ENCODE measurements around the gene PHC2.

PHC2 gene

DNA sequence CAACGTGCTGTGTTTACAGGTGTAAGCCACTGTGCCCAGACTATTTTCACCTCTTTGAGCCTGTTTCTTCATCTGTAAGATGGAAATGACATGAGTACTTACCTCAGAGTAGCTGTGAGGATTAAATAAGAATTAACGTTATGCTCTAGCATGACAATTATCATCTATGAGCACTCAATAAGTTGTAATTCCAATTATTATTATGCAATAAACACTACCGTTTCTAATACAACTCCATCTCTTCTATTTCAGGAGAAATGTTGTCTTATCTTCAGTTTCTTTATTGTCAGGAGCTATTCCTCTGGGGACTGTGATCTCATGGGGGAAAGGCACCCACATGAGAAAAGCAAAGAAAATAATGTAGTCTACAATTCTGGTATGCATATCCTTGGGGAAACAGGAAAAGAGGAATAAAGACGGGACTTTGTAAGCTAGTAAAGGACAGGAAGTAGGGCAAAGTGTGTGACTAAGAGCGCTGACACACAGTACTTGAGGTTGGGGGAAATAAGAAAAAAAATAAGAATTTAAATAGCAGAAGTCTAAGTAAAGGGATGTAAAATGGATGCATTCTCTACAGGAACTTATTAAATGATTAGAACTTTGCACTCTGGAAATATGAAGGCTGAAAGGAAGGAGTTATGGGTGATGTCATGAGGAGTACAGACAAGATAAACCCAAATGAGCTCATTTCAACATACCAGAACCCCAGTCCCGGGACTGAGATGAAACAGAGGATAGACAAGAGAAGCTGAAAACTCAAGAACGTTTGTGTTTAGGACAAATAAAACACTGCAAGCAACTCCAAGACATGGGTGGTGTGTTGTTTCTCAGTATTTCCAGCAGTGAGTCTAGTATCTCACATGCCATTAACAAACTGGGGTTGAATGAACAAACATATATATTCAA lies 9.8 kb downstream of the PHC2 start:
- no peak for DNase-seq

DNA sequence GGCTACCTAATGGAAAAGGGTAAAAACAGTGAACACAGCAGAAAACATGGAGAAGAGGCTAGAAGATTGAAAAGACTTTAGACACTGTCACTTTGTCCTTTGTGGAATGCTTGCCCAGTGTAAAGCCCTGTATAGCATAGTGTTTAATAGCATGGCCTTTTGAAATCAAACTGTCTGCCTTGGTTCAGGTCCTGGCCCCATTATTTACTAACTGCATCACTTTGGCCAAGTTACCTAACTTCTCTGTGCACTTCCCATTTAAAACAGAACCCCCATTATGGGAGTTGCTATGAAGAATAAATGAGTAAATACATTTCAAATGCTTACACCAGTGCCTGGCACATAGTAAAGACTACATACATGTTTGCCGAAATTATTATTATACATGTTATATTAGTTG lies 12.1 kb downstream of the PHC2 start:
- no peak for DNase-seq

DNA sequence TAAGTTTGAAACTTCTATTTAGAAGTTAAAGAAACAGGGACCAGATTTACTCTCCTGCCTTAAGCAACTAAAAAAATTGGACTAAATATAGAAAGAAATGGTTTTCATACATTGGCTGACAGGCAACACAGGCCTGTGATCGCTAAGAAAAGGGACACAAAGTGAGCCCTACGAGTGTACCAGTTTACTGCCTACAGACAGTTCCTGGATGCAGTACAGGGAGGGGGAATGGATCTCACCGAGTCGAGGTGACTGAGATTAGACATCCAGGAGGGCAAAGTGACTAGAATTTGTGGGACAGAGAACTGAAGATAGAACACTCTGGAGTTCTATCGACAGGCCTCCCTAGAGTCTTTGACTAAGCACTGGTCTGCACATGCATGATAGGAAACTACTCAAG lies 16.0 kb downstream of the PHC2 start:
- no peak for DNase-seq

DNA sequence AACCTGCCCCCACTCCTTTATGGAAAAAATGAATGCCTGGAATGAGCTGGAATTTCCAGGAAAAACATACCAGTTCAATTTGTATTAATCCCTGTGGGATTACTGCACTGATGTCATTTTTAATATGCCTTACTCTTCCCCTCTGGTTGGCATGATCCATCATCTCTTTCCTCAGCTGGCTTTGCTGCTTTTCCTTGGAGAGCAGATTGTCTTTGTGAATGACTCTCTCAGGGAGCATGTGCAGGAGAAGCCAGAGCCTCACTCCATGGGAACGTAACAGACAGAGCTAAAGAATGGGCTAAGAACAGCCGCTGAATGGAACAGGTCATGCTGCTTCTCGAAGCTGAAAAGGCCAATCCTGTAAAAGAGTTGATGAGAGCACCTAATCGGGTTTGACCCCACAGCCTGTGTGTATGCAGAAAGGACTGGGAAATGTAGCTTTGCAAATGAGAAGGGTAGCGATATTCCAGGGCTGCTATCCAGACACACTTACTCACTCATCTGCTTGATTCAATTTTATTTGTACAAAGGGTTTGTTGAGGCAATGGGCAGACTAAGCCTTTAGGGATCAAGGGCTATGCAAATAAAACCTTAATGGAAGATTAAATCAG lies 20.7 kb downstream of the PHC2 start:
- no peak for DNase-seq

DNA sequence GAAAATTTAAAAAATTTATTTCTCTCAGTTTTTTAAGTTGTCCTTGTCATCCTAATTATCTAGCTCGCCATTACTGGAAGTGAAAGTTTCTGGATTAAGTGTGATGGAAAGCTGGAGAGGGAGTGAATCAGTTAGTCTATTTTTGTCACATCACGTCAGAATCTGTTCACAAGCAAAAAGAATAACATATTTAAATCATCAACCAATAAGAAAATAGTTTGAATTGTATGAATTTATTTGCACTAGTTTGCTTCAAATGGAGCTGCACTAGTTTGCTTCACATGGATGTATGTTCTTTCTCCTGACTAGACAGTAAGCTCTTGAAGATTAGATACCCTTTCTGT lies 22.8 kb downstream of the PHC2 start:
- DNase-seq, result no peak

DNA sequence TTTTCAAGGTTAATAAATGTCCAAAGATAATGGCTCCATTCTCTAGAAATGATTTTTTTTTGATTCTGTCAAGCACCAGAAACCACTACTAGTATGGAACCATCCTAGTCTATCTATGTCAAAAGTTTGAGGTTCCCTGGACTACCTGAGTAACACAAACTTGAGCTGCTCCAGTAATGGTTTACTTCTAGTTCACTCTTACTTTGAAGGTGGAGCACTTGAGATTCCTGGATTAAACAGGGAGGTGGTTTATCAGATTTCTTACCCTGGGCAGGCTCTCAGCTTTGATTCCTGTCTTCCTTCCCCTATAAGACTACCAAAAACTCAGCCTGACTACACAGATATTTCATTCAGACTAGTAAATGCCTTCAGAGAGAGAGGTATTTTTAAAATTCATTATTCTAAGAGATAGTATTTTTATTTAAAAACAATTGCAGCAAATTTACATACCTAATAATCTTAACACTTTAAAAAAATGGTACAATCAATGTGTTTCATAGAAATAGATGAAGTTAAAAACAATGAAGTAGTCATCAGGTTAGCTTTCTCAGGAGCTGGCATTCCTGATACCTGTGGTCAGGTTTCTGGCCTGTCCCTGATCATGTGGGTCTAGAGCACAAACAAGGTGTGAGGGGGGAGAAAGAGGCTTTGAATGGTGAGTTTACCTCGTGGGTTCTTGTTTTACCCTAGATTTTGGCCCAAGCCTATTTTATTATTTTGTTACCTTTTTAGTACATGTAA lies 23.4 kb downstream of the PHC2 start:
- DNase-seq, result no peak

DNA sequence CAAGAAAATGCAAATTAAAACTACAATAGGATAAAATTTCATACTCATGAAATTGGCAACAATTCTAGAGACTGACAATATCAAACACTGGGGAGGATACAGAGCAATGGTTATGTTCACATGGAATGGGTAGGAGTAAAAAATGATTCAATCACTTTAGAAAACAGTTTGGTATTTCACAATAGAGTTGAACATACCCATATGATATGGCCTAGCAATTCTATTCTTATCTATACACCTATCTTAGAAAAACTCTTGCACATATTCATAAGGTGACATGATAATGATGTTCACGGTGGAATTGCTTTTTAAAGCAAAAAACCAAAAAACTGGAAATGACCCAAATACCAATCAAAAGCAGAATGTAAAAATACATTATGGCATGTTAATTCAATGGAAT lies 28.7 kb downstream of the PHC2 start:
- no peak for DNase-seq

DNA sequence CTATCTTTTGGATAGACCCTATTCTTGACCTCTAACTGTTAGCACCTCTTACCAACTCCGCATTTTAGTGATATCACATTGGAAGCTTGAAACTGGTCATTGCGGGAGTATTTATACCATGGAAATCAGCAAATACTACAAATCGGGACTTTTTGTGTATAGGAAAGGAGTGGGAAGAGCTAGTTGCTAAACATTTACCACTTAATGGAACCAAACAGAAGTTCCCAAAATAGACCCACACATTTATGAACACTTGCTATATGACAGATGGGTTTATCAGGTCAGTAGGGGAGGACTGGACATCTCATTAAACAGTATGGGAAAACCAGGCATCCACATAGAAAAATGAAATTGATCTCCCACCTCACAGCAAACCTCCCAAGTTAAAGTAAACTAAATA lies 29.4 kb downstream of the PHC2 start:
- DNase-seq, result no peak

DNA sequence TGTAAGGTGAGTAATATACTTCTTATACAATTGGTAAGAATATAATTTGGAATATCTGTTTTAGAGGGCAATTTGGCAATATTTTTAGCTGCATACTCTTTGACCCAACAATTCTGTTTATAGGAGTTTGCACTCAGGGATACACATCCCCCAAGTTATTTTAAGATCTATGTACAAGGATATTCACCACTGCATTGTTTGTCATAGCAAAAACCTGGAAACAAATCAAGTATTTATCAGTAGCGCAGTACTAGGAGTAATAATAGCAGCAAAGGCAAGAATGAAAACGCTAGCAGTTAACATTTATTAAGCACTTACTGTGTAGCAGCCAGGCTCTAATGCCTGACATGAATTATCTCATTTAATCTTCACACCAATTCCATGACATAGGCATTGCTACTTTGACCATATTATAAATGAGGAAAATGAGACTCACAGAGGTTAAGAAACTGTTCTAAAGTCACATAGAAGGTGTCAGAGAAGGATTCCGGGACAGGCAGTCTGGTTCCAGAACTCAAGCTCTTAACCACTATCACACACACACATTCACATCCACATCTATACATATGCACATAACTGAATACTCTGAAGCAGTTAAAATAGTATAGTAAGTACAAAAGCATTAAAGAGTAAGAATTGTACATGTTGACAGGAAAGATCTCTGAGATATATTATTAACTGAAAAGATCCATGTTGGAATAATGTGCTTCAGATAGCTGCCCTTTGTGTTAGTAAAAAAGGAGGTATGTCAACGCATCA lies 30.6 kb downstream of the PHC2 start:
- DNase-seq, result no peak

DNA sequence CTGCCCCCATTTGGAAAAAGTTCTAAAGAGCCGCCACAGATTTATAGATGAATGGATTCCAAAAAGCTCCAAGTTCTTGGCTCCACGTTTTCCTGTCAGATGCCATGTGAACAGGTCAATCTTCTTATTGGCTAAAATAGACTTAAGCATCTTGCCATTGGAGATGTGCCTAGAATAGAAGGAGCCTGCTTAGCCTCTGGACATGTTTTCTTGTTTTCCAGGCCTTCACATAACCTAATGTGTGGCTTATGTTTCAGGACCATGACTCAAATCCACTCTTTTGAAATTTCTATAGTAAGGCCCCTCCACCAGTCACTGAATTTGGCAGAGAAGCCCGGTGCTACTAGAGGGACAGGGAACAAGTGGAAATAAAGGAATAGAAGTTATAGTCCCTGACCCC lies 31.5 kb downstream of the PHC2 start:
- no peak for DNase-seq

DNA sequence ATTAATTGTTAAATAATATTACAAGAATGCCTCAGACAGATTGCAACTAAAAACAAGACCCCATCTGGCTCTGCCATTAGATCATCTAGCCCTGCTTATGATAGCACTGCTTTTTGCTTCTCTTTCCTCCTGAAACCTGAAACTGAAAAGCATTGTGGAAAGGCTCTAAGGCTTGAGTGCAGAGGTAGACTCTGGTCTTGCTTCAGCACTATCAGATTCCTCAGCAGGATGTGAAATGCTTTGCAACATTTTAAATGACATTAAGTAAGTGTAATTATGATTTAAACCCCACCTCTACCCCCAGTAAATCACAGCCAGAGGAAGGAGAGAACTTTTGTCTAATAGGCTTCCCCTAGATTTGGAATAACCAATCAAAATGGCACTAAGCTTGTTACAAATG lies 32.9 kb downstream of the PHC2 start:
- DNase-seq, result no peak

DNA sequence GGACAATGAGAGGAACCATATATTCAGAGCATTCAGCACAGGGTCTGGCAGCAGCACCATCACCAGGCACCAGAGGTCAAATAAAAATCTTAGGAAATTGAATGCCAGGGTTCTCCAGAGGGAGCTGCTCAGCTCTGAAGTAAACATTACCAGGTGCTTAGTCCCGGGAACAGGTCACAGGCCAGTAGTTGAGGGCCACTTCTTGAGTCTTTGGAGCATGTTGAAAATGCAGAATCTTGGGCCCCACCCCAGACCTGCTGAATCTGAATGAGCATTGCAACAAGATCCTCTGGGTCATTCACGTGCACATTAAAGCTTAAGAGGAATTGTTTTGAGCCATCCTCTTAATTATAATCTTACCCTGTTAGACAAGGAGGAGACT lies 33.8 kb downstream of the PHC2 start:
- no peak for DNase-seq

DNA sequence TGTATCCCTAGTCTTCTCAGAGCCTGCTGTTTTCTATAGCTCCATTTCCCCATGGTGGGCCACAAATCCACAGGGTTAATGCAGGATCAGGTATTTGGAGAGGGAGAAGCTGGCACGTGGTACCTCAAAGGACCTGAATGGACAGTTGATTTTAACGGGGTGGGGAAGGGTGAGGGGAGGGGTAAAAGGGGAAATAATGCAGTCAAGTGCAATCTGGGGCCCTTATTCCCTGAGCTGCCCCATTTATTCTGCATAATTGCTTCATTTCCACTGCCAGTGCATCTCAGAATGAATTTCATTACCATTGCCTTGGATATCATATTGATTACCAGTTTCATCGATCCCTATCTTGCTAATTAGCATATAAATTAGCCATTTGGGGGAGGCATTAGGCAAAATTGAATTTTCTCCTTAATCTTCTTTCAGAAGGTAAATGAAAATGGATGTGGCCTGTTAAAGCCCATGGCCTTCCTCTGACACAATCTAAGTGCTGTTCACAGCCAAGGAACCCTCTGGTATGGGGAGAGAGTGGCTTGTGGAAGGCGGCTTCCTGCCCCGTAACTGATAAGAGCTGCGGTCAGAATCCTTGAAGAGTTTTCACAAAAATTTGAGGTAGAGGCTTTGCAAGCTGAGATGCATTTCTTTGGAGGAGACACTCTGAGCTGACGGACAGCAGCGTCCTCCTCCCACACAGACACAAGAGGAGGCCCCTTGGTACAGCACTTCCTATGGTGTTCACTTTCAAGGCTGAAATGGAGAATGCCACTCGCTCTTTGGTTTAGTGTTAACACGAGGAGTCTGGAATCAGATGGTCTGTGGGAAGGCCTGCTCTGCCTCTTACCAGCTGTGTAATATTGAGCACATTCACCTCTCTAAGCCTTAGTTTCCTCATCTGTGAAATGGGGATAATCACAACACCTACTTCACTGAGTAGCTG lies 34.4 kb downstream of the PHC2 start:
- DNase-seq, result no peak

DNA sequence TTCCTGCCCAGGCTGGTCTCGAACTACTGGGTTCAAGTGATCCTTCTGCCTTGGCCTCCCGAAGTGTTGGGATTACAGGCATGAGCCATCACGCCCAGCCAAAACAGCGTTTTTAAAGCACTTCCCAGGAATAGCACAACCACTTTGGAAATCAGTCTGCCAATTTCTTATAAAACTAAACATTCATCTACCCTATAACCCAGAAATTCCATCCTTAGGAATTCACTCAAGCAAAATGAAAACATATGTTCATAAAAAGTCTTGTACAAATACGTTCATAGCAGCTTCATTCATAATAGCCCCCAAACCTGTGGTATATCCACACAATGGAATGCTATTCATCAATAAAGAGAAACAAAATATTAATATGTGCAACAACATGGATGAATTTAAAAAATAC lies 36.1 kb downstream of the PHC2 start:
- no peak for DNase-seq

DNA sequence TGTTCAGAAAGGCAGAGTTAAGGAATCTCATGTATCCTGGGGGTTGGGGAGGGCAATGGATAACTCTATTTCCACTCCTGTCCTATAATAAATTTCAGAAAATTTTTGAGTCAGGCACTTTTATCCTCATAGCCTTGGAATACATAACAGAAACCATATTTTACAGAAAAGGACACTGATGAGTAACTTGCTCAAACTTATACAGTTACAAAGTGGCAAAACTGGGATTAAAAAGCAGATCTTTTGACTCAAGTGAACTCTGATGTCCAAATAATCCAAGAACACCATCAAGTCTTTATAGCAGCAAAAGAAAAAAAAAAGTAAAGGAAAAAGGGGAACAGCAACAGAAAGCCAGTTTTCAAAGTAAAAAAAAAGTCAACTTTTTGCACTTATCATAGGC lies 36.9 kb downstream of the PHC2 start:
- DNase-seq, result no peak

DNA sequence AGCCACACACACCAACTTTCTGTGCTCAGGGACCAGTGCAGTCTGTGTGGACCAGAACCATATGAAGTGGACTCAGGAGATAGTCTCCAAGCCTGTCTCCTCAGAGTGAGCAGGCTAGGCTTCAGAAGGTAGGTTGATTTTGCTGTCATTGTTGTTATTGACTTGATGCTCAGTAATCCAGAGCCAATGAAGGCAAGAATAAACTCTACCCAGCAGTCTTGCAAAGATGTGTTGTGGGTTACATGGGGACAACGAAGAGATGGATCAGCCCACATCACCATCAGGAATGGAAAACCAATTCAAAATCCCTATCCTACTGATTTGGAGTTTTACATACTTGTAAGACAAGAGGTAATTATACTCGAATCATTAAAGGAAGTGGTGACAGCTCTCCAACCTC lies 37.4 kb downstream of the PHC2 start:
- no peak for DNase-seq

DNA sequence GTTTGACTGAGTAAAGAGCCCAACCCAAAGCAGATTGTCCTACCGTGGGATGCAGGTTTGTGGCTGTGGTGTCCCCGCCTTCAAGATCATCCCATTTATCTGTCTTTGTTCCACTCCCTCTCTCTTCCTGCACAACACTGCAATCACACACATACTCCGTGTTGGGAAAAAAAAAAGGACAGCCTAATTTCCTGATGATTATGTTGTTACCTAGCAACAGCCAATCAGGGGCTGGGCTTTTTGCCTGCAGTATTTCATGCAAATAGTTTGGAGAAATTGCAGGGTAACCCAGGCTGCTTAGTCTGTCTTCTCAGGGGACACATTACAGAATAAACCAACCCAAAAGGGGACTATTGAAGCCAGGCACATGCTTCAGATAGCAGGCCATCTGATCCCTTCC lies 38.3 kb downstream of the PHC2 start:
- DNase-seq, result no peak

DNA sequence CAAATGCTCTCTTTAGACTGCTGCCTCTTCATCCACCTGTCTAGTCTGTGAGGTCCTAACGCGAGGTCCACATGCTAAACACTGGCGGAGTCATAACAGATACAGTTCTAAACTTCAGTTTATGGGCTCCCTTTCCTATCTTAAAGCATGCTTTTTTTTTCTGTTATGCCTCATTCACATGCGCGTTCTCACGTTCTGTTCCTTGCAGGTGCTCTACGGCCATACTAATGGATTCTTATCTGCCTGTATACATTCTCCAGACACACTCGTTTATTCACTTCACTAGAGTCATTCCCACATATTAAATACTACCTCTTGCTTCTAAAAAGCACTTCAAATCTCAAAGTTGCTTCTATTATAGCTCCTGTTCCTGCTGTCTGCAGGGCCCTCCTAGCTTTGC lies 38.7 kb downstream of the PHC2 start:
- DNase-seq, result no peak

DNA sequence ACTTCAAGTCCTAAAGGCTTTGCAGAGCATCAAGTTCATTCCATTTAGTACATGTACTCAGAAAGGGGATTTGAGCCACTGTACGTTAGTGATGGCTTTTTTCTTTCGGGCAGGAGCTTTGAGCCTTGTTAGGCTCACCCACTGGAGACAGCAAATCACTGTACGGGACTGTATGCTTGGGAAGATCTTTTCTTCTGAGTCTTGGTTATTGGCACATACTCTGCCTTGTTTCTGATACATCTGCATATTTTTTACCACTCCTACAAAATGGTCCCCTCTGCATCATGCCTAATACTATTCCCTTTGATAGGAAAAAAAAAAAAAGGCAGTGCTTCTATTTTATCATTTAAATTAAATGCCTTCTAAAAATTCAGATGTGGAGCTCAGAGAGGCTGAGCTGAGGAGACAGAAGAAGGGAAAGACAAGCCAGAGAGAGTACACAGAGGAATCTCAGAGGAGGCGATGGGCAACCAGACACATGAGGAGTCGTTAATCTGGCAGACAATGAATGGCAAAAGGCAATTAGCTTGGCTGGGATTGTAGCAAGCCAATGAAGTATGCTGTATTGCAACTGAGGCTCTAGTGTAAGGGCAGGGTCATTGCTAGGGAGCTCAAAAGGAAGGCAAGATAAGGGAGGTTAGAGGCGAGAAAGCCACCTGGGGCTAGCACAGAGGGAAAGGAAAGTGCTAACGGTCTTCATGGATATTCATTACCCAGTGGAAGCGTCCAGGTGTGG lies 39.4 kb downstream of the PHC2 start:
- DNase-seq, result no peak

DNA sequence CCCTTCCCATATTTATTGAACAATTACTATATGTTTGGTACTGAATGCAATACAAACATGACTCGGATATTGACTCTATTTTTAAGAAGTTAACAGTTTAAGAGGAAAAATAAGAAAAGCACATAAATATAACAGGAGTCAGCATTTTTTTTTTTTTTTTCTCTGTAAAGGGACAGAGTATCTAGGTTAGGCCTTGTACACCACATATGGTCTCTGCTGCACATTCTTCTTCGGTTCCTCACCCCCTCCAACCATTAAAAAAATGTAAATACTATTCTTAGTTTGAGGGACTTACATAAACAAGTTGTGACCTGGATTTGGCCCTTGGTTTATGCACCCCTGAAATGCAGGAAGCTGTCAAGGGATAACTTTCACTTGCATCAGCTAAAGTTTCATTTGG lies 40.4 kb downstream of the PHC2 start:
- DNase-seq, result no peak
